ENCODE results near the gene CAPN10.

CAPN10 gene

GRCh38 chr2:240622060-240622411 is 35.5 kb downstream of the CAPN10 start:
- Histone ChIP-seq H3K4me3 (ENCODE audit: low read length) (no peak overlapping the region), H3K4me1 (ENCODE audit: control insufficient read depth, insufficient read depth, low read length) (no peaks in the 10 kb centered on the region), H3K27ac (ENCODE audit: low read depth, low read length) (no peak overlapping the region)

DNA sequence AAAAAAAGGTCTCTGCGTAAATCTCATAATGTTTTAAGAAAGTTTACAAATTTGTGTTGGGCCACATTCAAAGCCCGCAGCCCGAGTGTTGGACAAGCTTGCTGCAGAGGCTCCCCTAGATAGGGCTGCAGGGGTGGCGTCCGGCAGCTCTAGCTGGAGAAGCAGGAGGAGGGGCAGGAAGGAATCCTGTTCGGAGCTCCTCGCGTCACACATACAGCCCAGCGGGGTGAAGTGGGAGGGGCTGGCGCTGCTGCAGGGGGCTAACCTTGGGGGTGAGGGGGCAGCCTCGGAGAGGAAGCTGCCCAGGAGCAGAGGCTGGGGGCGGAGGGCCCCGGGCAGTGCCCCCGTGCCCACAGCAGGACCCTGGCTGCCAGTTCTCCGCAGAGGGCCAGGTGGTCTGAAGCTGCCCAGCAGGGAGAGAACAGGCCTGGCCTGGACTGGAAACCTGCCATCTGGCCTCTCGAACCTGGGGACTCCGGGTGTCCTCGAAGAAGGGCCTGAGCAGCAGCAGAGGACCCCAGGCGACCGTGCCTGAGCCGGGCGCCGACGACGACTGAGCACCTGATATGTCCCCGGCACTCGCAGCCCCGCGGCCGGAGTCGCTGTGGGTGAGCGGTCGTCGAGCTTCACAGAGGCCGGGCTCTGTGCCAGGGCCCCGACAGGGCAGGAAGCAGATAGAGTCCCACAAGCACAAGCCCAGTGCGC is 36.1 kb downstream of the CAPN10 start:
- H3K27me3 ChIP-seq (ENCODE audit: control insufficient read depth, insufficient read depth, low read length): no peaks in the 10 kb centered on the region
- peaks cover 2% of the 10 kb centered on the region for H3K36me3 ChIP-seq (ENCODE audit: control insufficient read depth, insufficient read depth, low read length)
- no peak overlapping the region for H3K9ac ChIP-seq (ENCODE audit: low read length)
- no peaks in the 10 kb centered on the region for H3K4me1 ChIP-seq (ENCODE audit: control insufficient read depth, insufficient read depth, low read length)
- no peak overlapping the region for H3K27ac ChIP-seq (ENCODE audit: low read depth, low read length)
- no peak overlapping the region for H3K4me3 ChIP-seq (ENCODE audit: low read length)

More at GRCh38 chr2:240622060-240622411, 35.5 kb downstream of the CAPN10 start:
- Histone ChIP-seq H3K9ac (ENCODE audit: low read length) (no peak overlapping the region), H3K27me3 (ENCODE audit: control insufficient read depth, insufficient read depth, low read length) (no peaks in the 10 kb centered on the region), H3K36me3 (ENCODE audit: control insufficient read depth, insufficient read depth, low read length) (peaks cover 2% of the 10 kb centered on the region)

DNA sequence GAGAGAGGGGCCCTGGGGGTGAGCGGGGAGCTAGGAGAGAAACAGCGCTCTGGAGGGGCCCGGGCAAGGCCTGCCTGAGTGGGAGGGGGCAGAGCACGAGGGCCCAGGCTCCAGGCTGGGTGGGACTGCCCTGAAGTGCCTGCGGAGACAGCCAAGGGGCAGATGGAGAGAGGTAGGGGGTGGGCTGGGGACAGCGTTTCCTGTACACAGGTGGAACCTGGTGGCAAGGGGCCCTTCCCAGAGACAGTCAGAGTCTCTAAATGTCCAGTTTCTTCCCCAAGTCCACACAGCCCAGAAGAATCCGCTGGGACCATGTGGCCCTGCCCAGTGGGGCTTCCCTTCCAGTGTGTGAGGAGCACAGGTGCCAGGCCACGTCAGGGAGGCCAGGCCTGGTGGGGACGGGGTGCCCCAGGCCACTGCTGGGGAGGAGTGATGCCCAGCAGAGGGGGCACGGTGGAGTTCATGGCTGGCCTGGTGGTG is 37.0 kb downstream of the CAPN10 start:
- Histone ChIP-seq H3K27ac (ENCODE audit: low read depth, low read length) (no peak overlapping the region), H3K4me3 (ENCODE audit: low read length) (no peak overlapping the region), H3K36me3 (ENCODE audit: control insufficient read depth, insufficient read depth, low read length) (peaks cover 2% of the 10 kb centered on the region), H3K9ac (ENCODE audit: low read length) (no peak overlapping the region), H3K27me3 (ENCODE audit: control insufficient read depth, insufficient read depth, low read length) (no peaks in the 10 kb centered on the region), H3K4me1 (ENCODE audit: control insufficient read depth, insufficient read depth, low read length) (no peaks in the 10 kb centered on the region)

DNA sequence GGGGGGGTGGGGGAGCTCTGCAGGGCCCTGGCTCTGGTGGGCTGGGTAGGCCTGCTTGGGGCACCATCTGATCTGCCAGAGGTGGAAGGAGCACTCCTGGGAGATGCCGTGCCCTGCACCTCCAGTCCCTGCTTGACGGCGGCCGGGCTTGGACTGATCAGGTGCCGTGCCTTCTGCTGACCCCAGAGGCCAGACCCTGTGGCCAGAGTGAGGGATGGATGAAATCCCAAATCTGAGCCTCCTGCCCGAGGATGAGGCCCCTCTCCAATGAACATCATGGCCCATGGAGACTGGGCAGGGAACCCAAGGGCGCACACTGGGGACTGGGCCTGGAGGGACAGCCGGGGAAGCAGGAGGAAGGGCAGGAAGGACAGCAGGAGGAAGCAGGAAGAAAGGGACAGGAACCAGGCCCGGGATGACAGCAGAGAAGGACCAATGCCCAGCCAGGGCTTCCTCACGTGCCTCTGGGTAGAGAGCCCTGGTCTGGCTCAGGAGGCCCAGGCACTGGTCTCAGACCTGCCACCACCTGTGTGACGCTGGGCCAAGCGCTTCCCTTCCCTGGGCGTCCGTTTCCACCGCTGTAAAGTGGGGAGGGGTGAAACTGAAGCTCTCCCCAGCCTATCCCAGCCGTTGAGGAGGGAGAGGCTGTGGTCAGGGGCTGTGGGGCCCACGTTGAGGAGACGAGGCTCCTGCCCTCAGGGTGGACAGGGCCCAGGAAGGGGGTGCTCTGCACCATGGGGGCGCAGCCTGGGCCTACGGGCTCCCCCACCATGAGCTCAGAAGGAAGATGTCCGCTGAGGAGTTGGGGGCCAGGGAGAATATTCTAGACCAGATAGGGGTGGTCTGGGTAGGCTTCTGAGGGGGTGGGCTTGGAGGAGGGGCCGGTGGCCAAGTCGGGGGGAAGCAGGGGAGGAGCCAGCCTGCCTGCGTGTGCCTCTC is 37.7 kb downstream of the CAPN10 start:
- Histone ChIP-seq H3K4me1 (ENCODE audit: control insufficient read depth, insufficient read depth, low read length) (no peaks in the 10 kb centered on the region), H3K36me3 (ENCODE audit: control insufficient read depth, insufficient read depth, low read length) (peaks cover under 1% of the 10 kb centered on the region), H3K4me3 (ENCODE audit: low read length) (no peak overlapping the region), H3K27me3 (ENCODE audit: control insufficient read depth, insufficient read depth, low read length) (no peaks in the 10 kb centered on the region), H3K9ac (ENCODE audit: low read length) (no peak overlapping the region), H3K27ac (ENCODE audit: low read depth, low read length) (no peak overlapping the region)

- Histone ChIP-seq H3K27ac (ENCODE audit: low read depth, low read length) (no peak within 1 kb of the TSS), H3K36me3 (ENCODE audit: control insufficient read depth, insufficient read depth, low read length) (no peaks in the 10 kb centered on the region), H3K9ac (ENCODE audit: low read length) (no peak within 1 kb of the TSS), H3K4me3 (ENCODE audit: low read length) (no peak within 1 kb of the TSS), H3K27me3 (ENCODE audit: control insufficient read depth, insufficient read depth, low read length) (no peaks in the 10 kb centered on the region), H3K4me1 (ENCODE audit: control insufficient read depth, insufficient read depth, low read length) (no peaks in the 10 kb centered on the region)
Measured at GRCh38 chr2:240624950-240625621, 38.6 kb downstream of the CAPN10 start, which contains the start of gene GPR35. Gene GPR35 (plus strand): TSS chr2:240625480. CDS start chr2:240629953, 4,473 bp downstream.

- Histone ChIP-seq H3K36me3 (ENCODE audit: control insufficient read depth, insufficient read depth, low read length) (no peaks in the 10 kb centered on the region), H3K9ac (ENCODE audit: low read length) (no peak overlapping the region), H3K27me3 (ENCODE audit: control insufficient read depth, insufficient read depth, low read length) (no peaks in the 10 kb centered on the region), H3K4me3 (ENCODE audit: low read length) (no peak overlapping the region), H3K27ac (ENCODE audit: low read depth, low read length) (no peak overlapping the region), H3K4me1 (ENCODE audit: control insufficient read depth, insufficient read depth, low read length) (no peaks in the 10 kb centered on the region)
Measured at GRCh38 chr2:240626531-240627300, 40.2 kb downstream of the CAPN10 start.

GRCh38 chr2:240627736-240628506 is 41.4 kb downstream of the CAPN10 start:
- Histone ChIP-seq H3K36me3 (ENCODE audit: control insufficient read depth, insufficient read depth, low read length) (no peaks in the 10 kb centered on the region), H3K4me3 (ENCODE audit: low read length) (no peak overlapping the region), H3K4me1 (ENCODE audit: control insufficient read depth, insufficient read depth, low read length) (no peaks in the 10 kb centered on the region), H3K27me3 (ENCODE audit: control insufficient read depth, insufficient read depth, low read length) (no peaks in the 10 kb centered on the region), H3K27ac (ENCODE audit: low read depth, low read length) (no peak overlapping the region), H3K9ac (ENCODE audit: low read length) (no peak overlapping the region)

- Histone ChIP-seq H3K27me3 (ENCODE audit: control insufficient read depth, insufficient read depth, low read length) (no peaks in the 10 kb centered on the region), H3K27ac (ENCODE audit: low read depth, low read length) (no peak overlapping the region), H3K4me1 (ENCODE audit: control insufficient read depth, insufficient read depth, low read length) (no peaks in the 10 kb centered on the region), H3K36me3 (ENCODE audit: control insufficient read depth, insufficient read depth, low read length) (no peaks in the 10 kb centered on the region), H3K9ac (ENCODE audit: low read length) (no peak overlapping the region), H3K4me3 (ENCODE audit: low read length) (no peak overlapping the region)
Measured at GRCh38 chr2:240628507-240628807, 41.9 kb downstream of the CAPN10 start.

- H3K4me1 ChIP-seq (ENCODE audit: control insufficient read depth, insufficient read depth, low read length): no peaks in the 10 kb centered on the region
- H3K36me3 ChIP-seq (ENCODE audit: control insufficient read depth, insufficient read depth, low read length): no peaks in the 10 kb centered on the region
- no peak overlapping the region for H3K4me3 ChIP-seq (ENCODE audit: low read length)
- no peak overlapping the region for H3K9ac ChIP-seq (ENCODE audit: low read length)
- no peak overlapping the region for H3K27ac ChIP-seq (ENCODE audit: low read depth, low read length)
- no peaks in the 10 kb centered on the region for H3K27me3 ChIP-seq (ENCODE audit: control insufficient read depth, insufficient read depth, low read length)
Measured at GRCh38 chr2:240628808-240629618, 42.5 kb downstream of the CAPN10 start.

DNA sequence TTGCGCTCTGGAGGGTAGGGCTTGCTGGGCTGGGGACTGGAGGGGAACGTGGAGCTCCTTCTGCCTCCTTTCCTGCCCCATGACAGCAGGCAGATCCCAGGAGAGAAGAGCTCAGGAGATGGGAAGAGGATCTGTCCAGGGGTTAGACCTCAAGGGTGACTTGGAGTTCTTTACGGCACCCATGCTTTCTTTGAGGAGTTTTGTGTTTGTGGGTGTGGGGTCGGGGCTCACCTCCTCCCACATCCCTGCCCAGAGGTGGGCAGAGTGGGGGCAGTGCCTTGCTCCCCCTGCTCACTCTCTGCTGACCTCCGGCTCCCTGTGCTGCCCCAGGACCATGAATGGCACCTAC is 43.1 kb downstream of the CAPN10 start:
- Histone ChIP-seq H3K4me3 (ENCODE audit: low read length) (no peak overlapping the region), H3K27ac (ENCODE audit: low read depth, low read length) (no peak overlapping the region), H3K36me3 (ENCODE audit: control insufficient read depth, insufficient read depth, low read length) (no peaks in the 10 kb centered on the region), H3K4me1 (ENCODE audit: control insufficient read depth, insufficient read depth, low read length) (no peaks in the 10 kb centered on the region), H3K27me3 (ENCODE audit: control insufficient read depth, insufficient read depth, low read length) (no peaks in the 10 kb centered on the region), H3K9ac (ENCODE audit: low read length) (no peak overlapping the region)
